Daoy (cell line): ENCODE data around the gene GZMM. TPM values are rescaled to one million over a fixed set of nuclear protein-coding genes. Genes with fewer than 3 reads are reported as not detected.

Source experiments
- DNase-seq: peaks from one replicate; pipeline ENCODE4 v3.0.0-alpha.2; 2015; ENCODE audit warnings: low read depth
- total RNA-seq: library from RNA; depleted of rRNA; stranded (reverse); fragments of >200 nt; shearing (Covaris generic); gene quantifications from 2 replicates; pipeline ENCODE4 v1.2.3, GENCODE V29; 2014

The GZMM gene
- total RNA-seq, 1 experiment from 2014 or later, result 4.2 TPM

GRCh38 chr19:566844-567243, 23.0 kb downstream of the GZMM start:
- no peak for DNase-seq

GRCh38 chr19:567296-567900, 23.5 kb downstream of the GZMM start:
- no peak for DNase-seq

- no peak for DNase-seq
Measured at GRCh38 chr19:570251-570686, 26.4 kb downstream of the GZMM start.

GRCh38 chr19:570937-571565, 27.2 kb downstream of the GZMM start:
- DNase-seq, result peak; percentile 74

- peak; percentile 66 for DNase-seq
Measured at GRCh38 chr19:571566-571974, 27.7 kb downstream of the GZMM start.

- DNase-seq, result peak; percentile 99
Measured at GRCh38 chr19:572140-572742, 28.4 kb downstream of the GZMM start, which contains the start of gene BSG. Gene BSG, plus strand, starts transcription at chr19:572596. Its CDS starts 39 bp downstream, at chr19:572635.

- DNase-seq, result peak; percentile 57
Measured at GRCh38 chr19:572743-573518, 29.1 kb downstream of the GZMM start.

GRCh38 chr19:573519-573825, 29.6 kb downstream of the GZMM start:
- no peak for DNase-seq

- peak; percentile 57 for DNase-seq
Measured at GRCh38 chr19:574658-575526, 31.0 kb downstream of the GZMM start.

- DNase-seq, result peak; percentile 88
Measured at GRCh38 chr19:575527-576506, 32.0 kb downstream of the GZMM start.

- DNase-seq, result no peak
Measured at GRCh38 chr19:576768-577438, 33.0 kb downstream of the GZMM start.

GRCh38 chr19:577439-578392, 33.9 kb downstream of the GZMM start:
- no peak for DNase-seq

GRCh38 chr19:579111-579841, 35.4 kb downstream of the GZMM start:
- no peak for DNase-seq

- no peak for DNase-seq
Measured at GRCh38 chr19:579842-580155, 35.9 kb downstream of the GZMM start.

GRCh38 chr19:580274-580835, 36.5 kb downstream of the GZMM start:
- DNase-seq, result no peak

- DNase-seq, result no peak
Measured at GRCh38 chr19:581399-582111, 37.7 kb downstream of the GZMM start.
